Neural cell (in vitro differentiated cells): ENCODE measurements around the gene SHROOM2.

Experiments
- EZH2 ChIP-seq: fragments of 200-600, 300-800 bp; shearing (Covaris generic), sonication (generic); IDR thresholded peaks from 2 replicates; pipeline ENCODE4 v1.6.1; 2014; ENCODE audit warnings: antibody characterized with exemption, low read length, borderline replicate concordance, mild to moderate bottlenecking; ENCODE audit not compliant: insufficient read depth, poor library complexity, severe bottlenecking
- MXI1 ChIP-seq: fragments of 450-650 bp; conservative IDR thresholded peaks from 2 replicates; pipeline ENCODE4 v1.6.1; 2014; ENCODE audit warnings: antibody characterized with exemption, mild to moderate bottlenecking; ENCODE audit not compliant: poor library complexity, severe bottlenecking
- POLR2AphosphoS5 ChIP-seq: IDR thresholded peaks from 2 replicates; pipeline ENCODE4 v1.6.1; 2012
- REST ChIP-seq: IDR thresholded peaks from 2 replicates; pipeline ENCODE4 v1.6.1; 2012; ENCODE audit warnings: borderline replicate concordance
- SMC3 ChIP-seq: fragments of 450-650 bp; conservative IDR thresholded peaks from 2 replicates; pipeline ENCODE4 v1.6.1; 2014; ENCODE audit warnings: antibody characterized with exemption, mild to moderate bottlenecking, moderate library complexity; ENCODE audit not compliant: poor library complexity
- TAF1 ChIP-seq: IDR thresholded peaks from 2 replicates; pipeline ENCODE4 v1.6.1; 2012; ENCODE audit warnings: low read depth
- TF ChIP-seq, protein P1 (sequence below): fragments of 450-650 bp; IDR thresholded peaks from 2 replicates; pipeline ENCODE4 v1.5.1; 2014; ENCODE audit warnings: antibody characterized with exemption, mild to moderate bottlenecking, moderate library complexity; ENCODE audit not compliant: poor library complexity, severe bottlenecking

DNA sequence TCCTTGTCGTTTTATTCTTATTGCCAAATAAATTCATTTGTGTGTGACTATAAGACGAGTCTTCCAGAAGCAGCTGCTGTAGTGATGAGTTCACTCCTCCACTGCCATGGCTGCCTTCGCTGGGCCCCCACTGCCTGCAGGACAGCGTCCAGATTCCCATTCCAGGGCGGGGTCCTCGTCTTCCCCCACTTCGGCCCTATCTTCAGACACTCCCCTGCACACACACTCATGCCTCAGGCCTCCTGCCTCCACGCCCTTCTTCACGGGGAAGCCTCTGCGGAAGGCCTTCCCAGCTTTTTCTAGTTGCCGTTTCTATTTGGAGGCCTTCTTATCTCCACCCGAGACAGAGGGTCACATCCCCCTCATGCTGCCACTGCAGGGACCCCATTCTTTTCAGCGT is 80.4 kb downstream of the SHROOM2 start:
- TF ChIP-seq, protein P1, sequence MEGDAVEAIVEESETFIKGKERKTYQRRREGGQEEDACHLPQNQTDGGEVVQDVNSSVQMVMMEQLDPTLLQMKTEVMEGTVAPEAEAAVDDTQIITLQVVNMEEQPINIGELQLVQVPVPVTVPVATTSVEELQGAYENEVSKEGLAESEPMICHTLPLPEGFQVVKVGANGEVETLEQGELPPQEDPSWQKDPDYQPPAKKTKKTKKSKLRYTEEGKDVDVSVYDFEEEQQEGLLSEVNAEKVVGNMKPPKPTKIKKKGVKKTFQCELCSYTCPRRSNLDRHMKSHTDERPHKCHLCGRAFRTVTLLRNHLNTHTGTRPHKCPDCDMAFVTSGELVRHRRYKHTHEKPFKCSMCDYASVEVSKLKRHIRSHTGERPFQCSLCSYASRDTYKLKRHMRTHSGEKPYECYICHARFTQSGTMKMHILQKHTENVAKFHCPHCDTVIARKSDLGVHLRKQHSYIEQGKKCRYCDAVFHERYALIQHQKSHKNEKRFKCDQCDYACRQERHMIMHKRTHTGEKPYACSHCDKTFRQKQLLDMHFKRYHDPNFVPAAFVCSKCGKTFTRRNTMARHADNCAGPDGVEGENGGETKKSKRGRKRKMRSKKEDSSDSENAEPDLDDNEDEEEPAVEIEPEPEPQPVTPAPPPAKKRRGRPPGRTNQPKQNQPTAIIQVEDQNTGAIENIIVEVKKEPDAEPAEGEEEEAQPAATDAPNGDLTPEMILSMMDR: no peak
- TF ChIP-seq EZH2: no peak
- TF ChIP-seq MXI1: no peak
- no peak for TF ChIP-seq POLR2AphosphoS5
- TF ChIP-seq TAF1: no peak
- no peak for TF ChIP-seq SMC3
- TF ChIP-seq REST: no peak
